ENCODE data around the gene NDUFB7. TPM values are rescaled to one million over a fixed set of nuclear protein-coding genes. Genes with fewer than 3 reads are reported as not detected.

Gene NDUFB7
- total and polyA plus RNA-seq, 4 donors: 105 to 415 (median 300) TPM

GRCh38 chr19:14580623-14581237 is 8.9 kb upstream of the NDUFB7 start:
- ATAC-seq (ENCODE audit: insufficient read depth, low FRiP score): no peak
- DNase-seq: no peak
- Histone ChIP-seq H3K4me1 (ENCODE audit: control insufficient read depth in 5 of 5, insufficient read depth in 5 of 5, low read length in 5 of 5) (peaks cover 0 to 1% (median 0%) of the 10 kb centered on the region in 5 donors), H3K27me3 (ENCODE audit: control insufficient read depth in 3 of 3, insufficient read depth in 3 of 3, low read length in 2 of 3) (no peaks in the 10 kb centered on the region), H3K36me3 (ENCODE audit: control insufficient read depth in 4 of 4, insufficient read depth in 4 of 4, low read length in 4 of 4) (no peaks in the 10 kb centered on the region), H3K4me3 (no peak overlapping the region), H3K9ac (ENCODE audit: insufficient read depth in 1 of 2, low read length in 2 of 2) (no peak overlapping the region), H3K27ac (ENCODE audit: low read depth in 1 of 2, low read length in 1 of 2) (no peak overlapping the region), H3K9me3 (ENCODE audit: control insufficient read depth in 4 of 4, insufficient read depth in 3 of 4, low read length in 3 of 4) (no peaks in the 10 kb centered on the region)
- 67 to 87% methylated on average over 6 of the region's 6 CpGs for WGBS, 2 donors
- no peak for TF ChIP-seq CTCF (IDR thresholded peaks at IDR 0.05; ENCODE audit: control extremely low read depth, extremely low read depth)

GRCh38 chr19:14577885-14578427 is 6.1 kb upstream of the NDUFB7 start:
- H3K9ac ChIP-seq (ENCODE audit: insufficient read depth in 1 of 2, low read length in 2 of 2): no peak overlapping the region
- TF ChIP-seq CTCF (IDR thresholded peaks at IDR 0.05; ENCODE audit: control extremely low read depth, extremely low read depth): no peak
- no peaks in the 10 kb centered on the region for H3K27me3 ChIP-seq (ENCODE audit: control insufficient read depth in 3 of 3, insufficient read depth in 3 of 3, low read length in 2 of 3)
- H3K9me3 ChIP-seq (ENCODE audit: control insufficient read depth in 4 of 4, insufficient read depth in 3 of 4, low read length in 3 of 4): no peaks in the 10 kb centered on the region
- no peak overlapping the region for H3K27ac ChIP-seq (ENCODE audit: low read depth in 1 of 2, low read length in 1 of 2)
- DNase-seq (no peak), ATAC-seq (ENCODE audit: insufficient read depth, low FRiP score) (no peak)
- H3K4me3 ChIP-seq: no peak overlapping the region
- H3K4me1 ChIP-seq (ENCODE audit: control insufficient read depth in 5 of 5, insufficient read depth in 5 of 5, low read length in 5 of 5): no peaks in the 10 kb centered on the region
- no peaks in the 10 kb centered on the region for H3K36me3 ChIP-seq (ENCODE audit: control insufficient read depth in 4 of 4, insufficient read depth in 4 of 4, low read length in 4 of 4)
- WGBS, 2 donors: 58 to 71% methylated on average over 6 of the region's 6 CpGs

GRCh38 chr19:14577264-14577663 is 5.4 kb upstream of the NDUFB7 start:
- ATAC-seq (ENCODE audit: insufficient read depth, low FRiP score) (no peak), DNase-seq (no peak)
- H3K9ac ChIP-seq (ENCODE audit: insufficient read depth in 1 of 2, low read length in 2 of 2): no peak overlapping the region
- H3K36me3 ChIP-seq (ENCODE audit: control insufficient read depth in 4 of 4, insufficient read depth in 4 of 4, low read length in 4 of 4): no peaks in the 10 kb centered on the region
- H3K4me3 ChIP-seq: no peak overlapping the region
- no peaks in the 10 kb centered on the region for H3K4me1 ChIP-seq (ENCODE audit: control insufficient read depth in 5 of 5, insufficient read depth in 5 of 5, low read length in 5 of 5)
- H3K27ac ChIP-seq (ENCODE audit: low read depth in 1 of 2, low read length in 1 of 2): no peak overlapping the region
- no peak for TF ChIP-seq CTCF (IDR thresholded peaks at IDR 0.05; ENCODE audit: control extremely low read depth, extremely low read depth)
- 72 to 81% methylated on average over 5 of the region's 5 CpGs for WGBS, 2 donors
- no peaks in the 10 kb centered on the region for H3K9me3 ChIP-seq (ENCODE audit: control insufficient read depth in 4 of 4, insufficient read depth in 3 of 4, low read length in 3 of 4)
- no peaks in the 10 kb centered on the region for H3K27me3 ChIP-seq (ENCODE audit: control insufficient read depth in 3 of 3, insufficient read depth in 3 of 3, low read length in 2 of 3)

- ATAC-seq (ENCODE audit: insufficient read depth, low FRiP score) (no peak), DNase-seq (no peak)
- no peak overlapping the region for H3K9ac ChIP-seq (ENCODE audit: insufficient read depth in 1 of 2, low read length in 2 of 2)
- WGBS, 2 donors: 83 to 87% methylated on average over 8 of the region's 8 CpGs
- H3K4me3 ChIP-seq: no peak overlapping the region
- no peaks in the 10 kb centered on the region for H3K27me3 ChIP-seq (ENCODE audit: control insufficient read depth in 3 of 3, insufficient read depth in 3 of 3, low read length in 2 of 3)
- H3K36me3 ChIP-seq (ENCODE audit: control insufficient read depth in 4 of 4, insufficient read depth in 4 of 4, low read length in 4 of 4): no peaks in the 10 kb centered on the region
- no peaks in the 10 kb centered on the region for H3K9me3 ChIP-seq (ENCODE audit: control insufficient read depth in 4 of 4, insufficient read depth in 3 of 4, low read length in 3 of 4)
- H3K4me1 ChIP-seq (ENCODE audit: control insufficient read depth in 5 of 5, insufficient read depth in 5 of 5, low read length in 5 of 5): no peaks in the 10 kb centered on the region
- no peak for TF ChIP-seq CTCF (IDR thresholded peaks at IDR 0.05; ENCODE audit: control extremely low read depth, extremely low read depth)
- H3K27ac ChIP-seq (ENCODE audit: low read depth in 1 of 2, low read length in 1 of 2): no peak overlapping the region
Observed at GRCh38 chr19:14576363-14576762, 4.5 kb upstream of the NDUFB7 start.
